ENCODE data around the gene GYG2.

The GYG2 gene

GRCh38 chrX:2831471-2832228 is 2.9 kb downstream of the GYG2 start:
- TF ChIP-seq CTCF (IDR thresholded peaks at IDR 0.05; ENCODE audit: low read depth, low read length) (no peak), POLR2A (IDR thresholded peaks at IDR 0.05; ENCODE audit: extremely low read depth, insufficient read length) (no peak), MAX (IDR thresholded peaks at IDR 0.05; ENCODE audit: low read depth, low read length) (no peak), MYC (IDR thresholded peaks at IDR 0.05; ENCODE audit: low read depth, low read length) (no peak)
- no peak overlapping the region for H3K4me3 ChIP-seq (ENCODE audit: low read depth, low read length)
- no peak for DNase-seq (ENCODE audit: low read depth)

GRCh38 chrX:2837961-2838360 is 9.2 kb downstream of the GYG2 start:
- no peak for DNase-seq (ENCODE audit: low read depth)
- H3K4me3 ChIP-seq (ENCODE audit: low read depth, low read length) = no peak overlapping the region
- TF ChIP-seq POLR2A (IDR thresholded peaks at IDR 0.05; ENCODE audit: extremely low read depth, insufficient read length) (no peak), MAX (IDR thresholded peaks at IDR 0.05; ENCODE audit: low read depth, low read length) (no peak)

- no peak overlapping the region for H3K4me3 ChIP-seq (ENCODE audit: low read depth, low read length)
- TF ChIP-seq CTCF (IDR thresholded peaks at IDR 0.05; ENCODE audit: low read depth, low read length) = no peak
- TF ChIP-seq MAX (IDR thresholded peaks at IDR 0.05; ENCODE audit: low read depth, low read length) = no peak
- no peak for TF ChIP-seq MYC (IDR thresholded peaks at IDR 0.05; ENCODE audit: low read depth, low read length)
- TF ChIP-seq POLR2A (IDR thresholded peaks at IDR 0.05; ENCODE audit: extremely low read depth, insufficient read length) = no peak
- no peak for DNase-seq (ENCODE audit: low read depth)
Measured at GRCh38 chrX:2840961-2841360, 12.2 kb downstream of the GYG2 start.

GRCh38 chrX:2841537-2841936 is 12.8 kb downstream of the GYG2 start:
- DNase-seq (ENCODE audit: low read depth) = no peak
- no peak for TF ChIP-seq CTCF (IDR thresholded peaks at IDR 0.05; ENCODE audit: low read depth, low read length)
- TF ChIP-seq MAX (IDR thresholded peaks at IDR 0.05; ENCODE audit: low read depth, low read length) = no peak
- TF ChIP-seq POLR2A (IDR thresholded peaks at IDR 0.05; ENCODE audit: extremely low read depth, insufficient read length) = no peak
- TF ChIP-seq MYC (IDR thresholded peaks at IDR 0.05; ENCODE audit: low read depth, low read length) = no peak
- H3K4me3 ChIP-seq (ENCODE audit: low read depth, low read length) = no peak overlapping the region

- no peak for TF ChIP-seq CTCF (IDR thresholded peaks at IDR 0.05; ENCODE audit: low read depth, low read length)
- TF ChIP-seq MYC (IDR thresholded peaks at IDR 0.05; ENCODE audit: low read depth, low read length) = no peak
- no peak for DNase-seq (ENCODE audit: low read depth)
- no peak overlapping the region for H3K4me3 ChIP-seq (ENCODE audit: low read depth, low read length)
Measured at GRCh38 chrX:2846992-2847391, 18.3 kb downstream of the GYG2 start.

- TF ChIP-seq MAX (IDR thresholded peaks at IDR 0.05; ENCODE audit: low read depth, low read length) (no peak), POLR2A (IDR thresholded peaks at IDR 0.05; ENCODE audit: extremely low read depth, insufficient read length) (no peak), MYC (IDR thresholded peaks at IDR 0.05; ENCODE audit: low read depth, low read length) (no peak)
- peak; percentile 74 for DNase-seq (ENCODE audit: low read depth)
- peak overlapping the region; percentile 32 for H3K4me3 ChIP-seq (ENCODE audit: low read depth, low read length)
Measured at GRCh38 chrX:2848871-2849301, 20.2 kb downstream of the GYG2 start.
